ENCODE data around the gene MED7.
"Not testable (repeated sequence)": the region's sequence is repeated elsewhere in the genome, so short reads cannot be mapped to it uniquely, and the experiment has no call there.

Gene MED7, protein sequence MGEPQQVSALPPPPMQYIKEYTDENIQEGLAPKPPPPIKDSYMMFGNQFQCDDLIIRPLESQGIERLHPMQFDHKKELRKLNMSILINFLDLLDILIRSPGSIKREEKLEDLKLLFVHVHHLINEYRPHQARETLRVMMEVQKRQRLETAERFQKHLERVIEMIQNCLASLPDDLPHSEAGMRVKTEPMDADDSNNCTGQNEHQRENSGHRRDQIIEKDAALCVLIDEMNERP

DNA sequence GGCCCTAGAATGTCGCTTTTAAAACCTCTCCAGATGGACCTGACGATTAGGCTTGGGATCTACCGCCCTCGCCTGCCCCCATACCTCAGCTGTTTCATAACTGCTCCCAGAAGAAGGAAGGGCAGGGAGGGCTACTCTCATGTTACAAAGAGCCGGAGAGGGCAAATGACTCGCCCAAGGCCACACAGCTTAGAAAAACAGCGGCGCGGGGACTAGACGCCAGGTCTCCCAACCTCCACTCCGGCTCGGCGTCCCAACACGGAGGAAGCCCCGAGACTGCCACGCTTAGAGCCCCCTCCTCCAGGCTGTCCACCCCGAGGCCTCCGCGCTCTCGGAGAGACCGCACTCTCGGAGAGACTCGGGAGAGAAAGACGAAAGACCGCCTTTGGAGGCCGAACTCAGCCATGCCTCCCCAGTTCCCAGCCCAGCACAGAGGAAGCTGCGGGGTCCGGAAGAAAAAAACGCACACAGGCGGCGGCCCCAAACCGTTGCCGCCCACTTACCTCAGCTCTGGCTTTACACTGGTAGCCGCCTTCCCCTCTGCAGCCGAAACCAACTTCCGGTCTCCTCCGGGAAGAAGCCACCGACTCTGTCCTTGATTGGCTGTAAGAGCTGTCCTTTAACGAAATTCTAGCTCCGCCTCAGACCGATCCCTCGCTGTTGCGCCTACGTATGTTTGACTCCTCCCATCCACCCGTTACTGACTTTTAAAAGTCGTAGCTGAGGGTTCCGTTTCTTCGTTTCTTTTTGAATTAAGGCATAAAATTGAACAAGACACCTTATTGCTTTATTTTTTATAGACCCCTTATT is at the start of gene MED7:
MED7 (minus strand) TSS at position 549 of the 810 bp plus-strand sequence. CDS start 3,434 bp downstream, outside the sequence.
- DNase-seq = peak; percentile 97

DNA sequence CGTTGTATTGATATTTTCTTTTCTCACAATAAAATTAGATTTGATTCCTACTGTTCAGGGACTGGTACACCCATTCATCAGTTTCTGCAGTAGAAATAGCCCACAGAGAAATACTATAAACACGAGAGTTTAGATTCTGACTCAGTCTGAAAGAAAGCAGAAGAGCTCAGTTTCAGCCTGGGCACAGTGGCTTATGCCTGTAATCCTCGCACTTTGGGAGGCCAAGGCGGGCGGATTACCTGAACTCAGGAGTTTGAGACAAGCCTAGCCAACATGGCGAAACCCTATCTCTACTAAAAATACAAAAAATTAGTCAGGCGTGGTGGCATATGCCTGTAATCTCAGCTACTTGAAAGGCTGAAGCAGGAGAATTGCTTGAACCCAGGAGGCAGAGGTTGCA is 46.6 kb upstream of the MED7 start:
- no peak for DNase-seq

DNA sequence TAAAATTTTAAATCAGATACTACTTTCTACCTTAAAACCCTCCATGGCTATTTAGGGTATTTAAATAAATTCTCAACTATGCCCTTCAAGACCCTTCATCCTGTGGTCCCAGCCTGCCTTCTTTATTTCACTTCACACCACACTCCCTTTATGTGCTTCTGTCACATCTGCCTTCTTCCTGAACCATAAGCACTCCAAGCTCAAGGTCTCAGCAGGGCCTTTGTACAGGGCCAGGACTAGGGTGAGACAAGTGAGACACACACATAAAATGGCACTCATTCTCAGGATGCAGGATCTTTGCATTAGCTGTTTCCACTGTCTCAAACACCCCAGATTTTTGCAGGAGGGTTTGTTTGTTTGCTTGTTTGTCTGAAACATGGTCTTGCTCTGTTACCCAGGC is 45.6 kb upstream of the MED7 start:
- DNase-seq = no peak

DNA sequence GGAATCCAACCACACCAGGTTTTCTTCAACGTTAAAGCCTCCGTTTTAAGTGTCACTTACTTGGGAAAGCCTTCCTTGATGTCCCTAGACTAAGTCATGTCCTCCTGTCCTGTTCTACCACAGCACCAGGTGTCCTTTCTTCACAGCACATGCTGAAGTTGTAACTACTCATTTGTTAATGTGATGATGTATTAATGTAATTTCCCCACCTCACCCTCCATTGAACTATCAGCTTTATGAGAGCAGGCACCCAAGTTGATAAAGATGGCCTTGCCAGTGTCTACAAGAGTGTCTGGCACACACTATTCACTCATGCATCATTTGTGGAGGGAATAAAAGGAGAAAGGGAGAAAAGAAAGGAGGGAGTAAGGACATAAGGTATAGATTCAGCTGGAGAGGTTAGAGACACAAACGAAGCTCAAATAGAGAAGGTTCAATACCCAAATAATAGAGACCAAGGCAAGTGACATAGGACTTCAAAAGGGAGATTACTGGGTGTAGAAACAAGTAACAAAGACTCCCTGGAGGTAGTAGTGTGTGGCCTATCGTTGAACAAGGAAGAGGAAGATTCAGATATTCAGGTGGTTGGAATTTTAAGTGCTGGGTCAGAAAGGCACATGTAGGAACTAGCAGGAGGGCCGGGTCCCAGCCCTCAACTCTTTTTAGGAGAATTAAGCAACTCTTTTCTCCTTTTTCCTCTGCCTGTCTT is 44.5 kb upstream of the MED7 start:
- no peak for DNase-seq

DNA sequence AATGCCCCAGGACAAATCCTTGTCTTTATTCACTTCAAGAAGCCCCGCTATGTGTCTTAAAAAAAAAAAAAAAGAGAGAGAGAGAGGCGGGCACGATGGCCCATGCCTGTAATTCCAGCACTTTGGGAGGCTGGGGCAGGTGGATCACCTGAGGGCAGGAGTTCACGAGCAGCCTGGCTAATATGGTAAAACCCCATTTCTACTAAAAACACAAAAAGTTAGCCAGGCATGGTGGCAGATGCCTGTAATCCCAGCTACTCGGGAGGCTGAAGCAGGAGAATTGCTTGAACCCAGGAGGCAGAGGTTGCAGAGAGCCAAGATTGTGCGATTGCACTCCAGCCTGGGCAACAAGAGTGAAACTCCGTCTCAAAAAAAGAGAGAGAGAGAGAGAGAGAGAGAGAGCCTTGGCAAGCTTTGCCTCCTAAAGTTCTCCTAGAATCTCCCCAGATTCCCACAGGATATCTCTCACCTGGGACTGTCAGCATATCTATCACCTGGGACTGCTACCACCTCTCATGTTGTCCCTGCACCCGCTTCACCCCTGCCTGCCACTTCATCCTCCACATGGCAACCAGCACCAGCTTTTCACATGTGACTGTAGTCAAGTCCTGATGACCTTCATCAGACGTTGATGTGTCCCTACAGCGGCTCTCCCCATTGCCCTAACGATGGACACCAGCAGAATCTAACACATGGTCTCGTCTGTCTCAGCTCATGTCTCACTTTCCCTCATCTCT is 43.8 kb upstream of the MED7 start:
- DNase-seq = no peak

DNA sequence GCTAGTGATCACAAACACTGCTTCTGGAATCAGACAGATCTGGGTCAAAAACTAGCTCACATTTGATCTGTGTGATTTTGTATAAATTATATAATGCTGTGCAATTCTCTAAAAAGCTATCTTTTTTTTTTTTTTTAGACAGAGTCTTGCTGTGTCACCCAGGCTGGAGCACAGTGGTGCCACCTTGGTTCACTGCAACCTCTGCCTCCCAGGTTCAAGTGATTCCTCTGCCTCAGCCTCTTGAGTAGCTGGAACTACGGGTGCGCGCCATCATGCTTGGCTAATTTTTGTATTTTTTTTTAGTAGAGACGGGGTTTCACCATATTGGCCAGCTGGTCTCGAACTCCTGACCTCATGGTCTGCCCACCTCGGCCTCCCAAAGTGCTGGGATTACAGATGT is 42.5 kb upstream of the MED7 start:
- DNase-seq = not testable (repeated sequence)

DNA sequence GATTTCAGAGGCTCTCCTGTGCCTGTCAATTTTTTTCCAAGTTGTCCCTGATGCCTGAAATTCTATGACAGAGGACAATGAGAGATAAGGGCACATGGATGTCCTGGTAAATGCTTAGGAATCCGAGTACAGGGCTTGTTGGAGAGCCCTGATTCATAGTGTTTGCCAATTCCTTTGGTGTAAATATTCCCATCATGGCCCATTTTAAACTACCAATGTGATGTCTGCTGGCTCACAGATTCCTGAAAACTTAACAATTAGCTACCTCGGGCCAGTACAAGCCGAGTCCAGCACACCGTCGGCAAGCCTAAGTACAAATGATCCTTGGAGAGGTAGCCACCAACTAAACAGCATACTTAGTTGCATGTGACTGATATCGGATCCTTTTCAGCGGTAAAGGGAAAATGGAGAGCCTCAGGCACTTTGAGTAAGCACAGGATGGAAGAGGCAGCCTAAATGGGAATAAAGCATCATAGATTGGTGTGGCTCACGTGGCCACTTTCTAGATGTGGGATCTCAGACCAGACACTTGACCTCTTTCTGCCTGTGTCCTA is 41.5 kb upstream of the MED7 start:
- no peak for DNase-seq

DNA sequence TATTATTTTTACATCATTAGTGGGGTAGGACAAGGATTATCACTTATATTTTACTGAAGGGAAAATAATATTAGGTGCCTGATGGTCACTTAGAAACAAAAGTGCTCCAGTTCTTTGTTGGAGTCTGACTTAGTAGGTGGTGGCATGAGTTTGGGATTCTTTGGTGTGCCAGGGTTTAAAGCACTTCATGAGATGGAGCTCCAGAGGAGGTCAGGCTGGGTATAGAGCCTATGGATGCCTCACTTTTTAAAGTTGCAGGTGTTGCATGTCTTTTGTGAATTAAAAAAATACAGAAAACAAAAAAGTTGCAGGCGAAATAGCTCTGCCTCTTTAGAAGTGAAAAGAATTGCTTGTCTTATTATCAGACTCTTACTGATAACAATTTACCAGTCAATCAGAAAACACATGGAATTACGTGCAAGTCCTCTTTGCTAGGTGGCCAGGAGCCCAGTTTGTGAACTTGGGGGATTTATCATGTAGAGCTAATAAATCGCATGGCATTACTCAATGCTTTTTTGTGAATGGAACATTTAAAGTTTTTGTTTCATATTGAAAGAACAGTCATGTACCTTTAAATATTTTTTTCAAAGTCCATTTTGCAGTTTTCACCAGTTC is 39.6 kb upstream of the MED7 start:
- no peak for DNase-seq

DNA sequence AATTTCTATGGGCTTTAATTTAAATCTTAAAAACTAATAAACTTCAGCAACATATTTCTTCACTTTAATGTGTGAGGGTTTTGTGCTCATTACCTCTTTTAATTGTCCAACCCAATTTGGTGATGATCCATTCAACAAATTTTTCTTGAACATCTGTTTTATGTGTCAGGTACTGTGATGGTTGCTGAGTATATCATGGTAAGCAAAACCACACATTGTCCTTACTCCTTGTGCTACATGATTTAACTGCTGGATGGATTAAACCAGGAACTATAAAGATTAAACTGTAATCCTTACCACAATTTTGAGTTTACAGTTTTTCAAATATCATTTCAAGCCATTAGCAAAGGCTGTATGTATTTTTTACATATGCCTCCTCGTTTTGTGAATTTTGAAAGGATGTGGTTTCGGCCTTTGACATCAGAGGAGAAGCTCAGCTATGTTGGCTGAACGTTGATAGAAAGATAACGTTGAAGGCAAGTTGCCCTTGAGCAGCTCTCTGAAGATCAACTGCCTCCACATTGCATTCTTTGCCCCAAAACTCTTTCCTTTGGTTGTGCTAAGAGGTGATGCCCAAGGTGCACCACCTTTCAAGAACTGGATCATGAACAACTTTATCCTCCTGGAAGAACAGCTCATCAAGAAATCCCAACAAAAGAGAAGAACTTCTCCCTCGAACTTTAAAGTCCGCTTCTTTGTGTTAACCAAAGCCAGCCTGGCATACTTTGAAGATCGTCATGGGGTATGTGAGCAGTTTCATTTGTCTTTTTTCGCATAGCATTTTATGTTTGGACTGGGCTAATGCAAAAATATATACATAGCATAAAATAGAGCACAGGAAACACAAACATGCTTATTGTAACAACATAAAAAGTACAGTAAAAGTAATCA is 38.0 kb upstream of the MED7 start, which contains the start of gene ITK:
ITK (plus strand) TSS at position 467 of the 891 bp plus-strand sequence; CDS start at position 605, 138 bp downstream.
- no peak for DNase-seq

DNA sequence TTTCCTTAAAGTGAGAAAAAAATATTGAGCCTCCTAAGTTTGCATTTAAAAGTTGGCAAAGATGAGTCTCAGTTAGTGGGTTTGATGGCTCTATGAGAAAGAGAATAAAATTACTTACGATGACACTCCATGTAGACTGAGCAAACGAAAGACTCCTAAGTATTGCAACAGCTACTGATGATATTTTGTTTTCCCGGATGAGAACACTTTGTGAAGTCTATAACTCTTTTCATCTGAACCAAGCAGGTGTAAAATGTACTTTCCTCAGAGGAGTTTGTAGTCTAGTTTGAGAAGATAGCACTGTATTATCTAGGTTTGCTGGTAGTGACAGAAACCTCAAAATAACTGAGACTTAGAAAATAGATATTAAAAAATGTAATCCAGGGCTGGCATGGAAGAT is 36.3 kb upstream of the MED7 start:
- no peak for DNase-seq

DNA sequence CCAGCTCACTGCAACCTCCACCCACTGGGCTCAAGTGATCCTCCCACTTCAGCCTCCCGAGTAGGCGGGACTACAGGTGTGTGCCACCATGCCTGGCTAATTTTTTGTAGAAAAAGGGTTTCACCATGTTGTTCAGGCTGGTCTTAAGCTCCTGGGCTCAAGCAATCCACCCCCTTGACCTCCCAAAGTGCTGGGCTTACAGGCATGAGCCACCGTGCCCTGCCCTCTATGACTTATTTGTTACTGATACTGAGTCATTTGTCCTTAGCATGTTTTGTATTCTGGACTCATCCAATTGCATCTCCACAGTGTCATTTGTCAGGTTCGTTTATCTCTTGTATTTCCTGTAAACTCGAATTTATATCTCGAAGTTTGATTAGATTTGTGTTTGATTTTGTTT is 35.3 kb upstream of the MED7 start:
- no peak for DNase-seq

DNA sequence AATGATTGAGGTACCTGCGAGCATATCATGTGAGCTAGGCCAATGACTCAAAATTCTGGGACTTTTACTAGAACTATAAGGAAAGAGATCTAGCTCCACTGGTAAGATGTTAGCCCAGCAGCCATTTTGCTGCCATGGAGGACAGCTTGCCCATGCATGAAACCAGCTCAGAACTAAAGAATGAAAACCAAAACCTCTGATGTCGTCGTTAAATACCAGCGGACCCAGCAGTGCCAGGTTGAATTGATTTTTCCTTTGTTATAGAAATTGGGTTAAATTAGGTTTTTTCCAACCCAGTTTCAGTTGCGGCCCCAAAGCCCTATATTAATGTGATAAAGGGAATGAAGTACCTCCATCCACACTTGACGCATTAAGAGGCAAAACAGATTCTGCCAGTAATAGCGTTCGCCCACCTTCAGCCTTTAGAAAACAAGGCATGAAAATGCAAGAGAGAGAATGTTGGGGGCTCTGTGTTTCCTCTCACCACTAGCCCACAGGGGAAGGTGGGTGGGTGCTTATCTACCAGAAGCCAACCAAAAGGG is 32.5 kb upstream of the MED7 start:
- DNase-seq = no peak

DNA sequence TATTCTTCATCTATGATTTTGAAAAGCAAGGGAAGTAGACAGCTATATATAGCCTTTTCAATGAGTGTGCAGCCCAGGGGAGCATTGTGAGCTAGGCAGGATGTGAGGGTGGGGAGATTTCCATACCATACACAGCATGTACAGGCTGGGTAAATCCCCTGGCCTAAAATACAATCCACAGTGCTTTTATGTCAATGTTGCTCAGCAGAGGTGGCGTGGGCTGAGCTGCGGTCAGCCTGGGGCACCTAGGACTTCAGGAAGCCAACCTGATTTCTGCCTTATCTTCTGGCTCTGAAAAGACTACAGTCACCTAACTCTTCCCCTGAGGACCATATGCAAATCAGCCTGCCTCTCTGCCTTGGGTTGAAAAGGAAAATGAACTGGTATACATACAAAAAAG is 29.7 kb upstream of the MED7 start:
- no peak for DNase-seq

DNA sequence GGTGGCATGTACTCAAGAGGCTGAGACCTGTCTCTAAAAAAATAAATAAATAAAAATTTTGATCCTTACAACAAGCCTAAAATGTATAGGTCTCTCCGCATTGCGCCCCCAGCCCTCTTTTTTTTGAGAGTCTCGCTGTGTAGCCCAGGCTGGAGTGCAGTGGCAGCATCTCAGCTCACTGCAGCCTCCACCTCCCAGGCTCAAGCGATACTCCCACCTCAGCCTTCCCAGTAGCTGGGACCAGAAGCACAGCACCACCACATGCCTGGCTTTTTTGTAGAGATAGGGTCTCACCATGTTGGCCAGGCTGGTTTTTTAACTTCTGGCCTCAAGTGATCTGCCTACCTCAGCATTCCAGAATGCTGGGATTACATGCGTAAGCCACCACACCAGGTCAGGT is 25.6 kb upstream of the MED7 start:
- DNase-seq = no peak

DNA sequence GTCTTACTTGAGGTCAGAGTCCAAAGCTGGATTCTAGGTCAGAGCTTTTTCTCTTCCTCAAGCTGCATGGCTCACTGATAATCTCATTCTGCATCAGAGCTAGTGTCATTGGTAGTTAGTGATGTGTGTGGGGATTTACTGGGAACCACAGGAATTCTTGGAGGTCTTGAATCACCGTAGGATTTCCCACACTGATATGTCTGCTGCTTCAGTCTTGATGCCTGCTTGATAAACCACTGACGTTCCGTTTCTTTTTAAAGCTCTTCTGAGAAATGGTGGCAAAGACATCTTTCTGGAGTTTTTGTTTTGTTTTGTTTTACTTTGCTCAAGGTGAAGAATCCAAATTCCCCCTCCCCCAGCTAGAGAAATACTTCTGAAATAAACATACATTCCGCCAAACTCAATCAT is 24.6 kb upstream of the MED7 start:
- no peak for DNase-seq

DNA sequence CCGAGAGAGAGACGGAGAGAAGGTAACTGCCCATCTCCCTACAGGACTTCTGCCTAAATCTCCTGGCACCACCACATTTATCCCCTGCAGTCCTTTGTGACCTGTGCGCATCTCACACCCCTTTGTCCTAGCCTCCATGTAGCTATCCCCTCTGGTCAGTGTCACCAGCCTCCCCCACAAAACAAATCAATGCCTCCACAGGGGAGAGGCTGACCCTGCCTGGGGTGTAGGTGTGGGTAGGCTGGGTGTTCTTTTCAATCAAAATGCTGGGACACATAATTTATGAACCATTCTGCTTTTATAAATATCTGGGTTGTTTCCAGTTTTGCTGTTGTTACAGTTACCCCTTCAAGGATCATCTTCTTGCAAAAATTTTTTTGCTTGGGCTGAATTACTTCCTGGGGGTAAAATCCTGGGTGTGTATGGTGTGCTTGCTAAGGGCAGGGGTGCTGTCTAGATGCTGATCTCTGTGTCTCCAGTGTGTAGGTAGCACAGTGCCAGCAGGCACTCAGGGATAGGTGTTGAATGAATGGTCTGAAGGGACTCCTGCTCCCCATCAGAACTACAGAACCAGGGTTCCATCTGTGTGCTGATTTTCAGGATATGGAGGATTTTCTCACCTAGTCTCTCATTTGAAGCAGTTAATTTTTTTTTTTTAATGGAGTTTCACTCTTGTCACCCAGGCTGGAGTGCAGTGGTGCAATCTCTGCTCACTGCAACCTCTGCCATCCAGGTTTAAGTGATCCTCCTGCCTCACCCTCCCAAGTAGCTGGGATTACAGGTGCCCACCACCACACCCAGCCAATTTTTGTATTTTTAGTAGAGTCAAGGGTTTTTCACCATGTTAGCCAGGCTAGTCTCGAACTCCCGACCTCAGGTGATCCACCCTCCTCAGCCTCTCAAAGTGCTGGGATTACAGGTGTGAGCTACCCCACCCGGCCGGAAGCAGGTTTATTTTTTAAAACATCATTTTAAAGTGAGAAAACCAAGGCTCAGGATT is 23.8 kb upstream of the MED7 start, which contains the start of gene GARIN3:
GARIN3 (minus strand) TSS at position 51 of the 1,000 bp plus-strand sequence. CDS start 96 bp downstream, outside the sequence.
- DNase-seq = no peak

DNA sequence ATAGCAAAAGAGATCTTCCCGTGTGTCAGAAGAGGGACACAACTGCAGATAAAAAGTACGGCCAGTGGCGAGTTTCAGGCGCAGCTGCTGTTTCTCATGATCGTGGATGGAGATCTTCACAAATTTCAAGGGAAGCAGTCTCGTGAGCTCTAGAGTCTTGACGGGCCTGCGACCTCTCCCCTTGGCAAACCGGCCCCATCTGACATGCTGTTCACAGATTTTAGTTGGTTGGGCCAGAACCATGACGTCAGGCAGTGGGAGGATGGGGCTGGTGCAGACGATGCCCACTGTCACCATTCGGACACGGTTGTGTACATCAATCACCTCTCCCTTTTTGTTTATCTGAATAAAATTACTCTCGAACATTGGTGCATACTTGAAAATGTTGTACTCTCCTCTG is 23.0 kb upstream of the MED7 start:
- no peak for DNase-seq

DNA sequence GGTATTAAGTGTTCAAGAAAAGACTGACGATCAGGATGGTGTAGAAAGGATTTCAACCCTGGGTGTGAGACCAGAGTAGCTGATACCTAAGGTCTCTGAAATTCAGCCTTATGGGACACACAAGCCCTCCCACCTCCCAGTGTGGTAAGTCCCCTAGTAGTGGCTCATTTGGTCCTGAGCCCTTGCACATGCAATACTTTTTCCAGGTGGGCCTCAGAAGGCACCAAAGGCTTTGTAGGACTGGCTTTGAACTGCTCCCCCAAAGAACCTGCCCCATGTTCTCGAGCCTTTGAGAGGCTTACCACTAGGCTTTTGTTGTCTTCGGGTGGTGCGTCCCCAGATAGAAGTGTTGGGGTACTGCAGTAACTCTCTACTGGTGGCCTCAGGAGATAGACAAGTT is 22.6 kb upstream of the MED7 start:
- no peak for DNase-seq

DNA sequence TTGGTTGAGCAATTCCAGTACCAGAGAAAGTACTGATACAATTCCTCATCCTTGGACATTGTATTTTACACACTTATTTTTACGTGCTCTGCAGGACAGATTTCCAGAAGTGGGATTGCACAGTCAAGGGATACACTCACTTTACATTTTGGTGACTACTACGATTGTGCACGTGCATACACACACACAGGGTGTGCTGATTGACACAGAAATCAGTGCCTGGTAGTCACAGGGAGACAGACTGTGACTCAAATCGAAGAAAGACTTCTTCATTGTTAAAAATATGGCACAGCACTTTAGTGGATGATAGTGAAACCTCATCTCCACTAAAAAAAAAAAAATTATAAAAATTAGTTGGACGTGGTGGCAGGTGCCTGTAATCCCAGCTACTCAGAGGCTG is 21.9 kb upstream of the MED7 start:
- DNase-seq = no peak
